HG02870 (cell line): ENCODE data around the gene GALNT14.

Source experiments
- ATAC-seq: cut with Tn5 transposase; IDR thresholded peaks from one replicate; pipeline ENCODE4 v1.9.1; 2021; ENCODE audit warnings: mild to moderate bottlenecking, moderate library complexity; ENCODE audit not compliant: unreplicated experiment

Gene GALNT14

GRCh38 chr2:31018280-31018679 is 120.0 kb downstream of the GALNT14 start:
- no peak for ATAC-seq

- no peak for ATAC-seq
These were observed 121.6 kb downstream of the GALNT14 start for GRCh38 chr2:31016648-31017047.

GRCh38 chr2:31014516-31014915 is 123.7 kb downstream of the GALNT14 start:
- no peak for ATAC-seq

- ATAC-seq, result no peak
These were observed 124.9 kb downstream of the GALNT14 start for GRCh38 chr2:31013301-31013700.

GRCh38 chr2:31012406-31012805 is 125.8 kb downstream of the GALNT14 start:
- ATAC-seq, result no peak

- no peak for ATAC-seq
These were observed 126.7 kb downstream of the GALNT14 start for GRCh38 chr2:31011587-31011986.

GRCh38 chr2:31008561-31009114 is 129.6 kb downstream of the GALNT14 start:
- ATAC-seq, result no peak

GRCh38 chr2:31004257-31004656 is 134.0 kb downstream of the GALNT14 start:
- no peak for ATAC-seq

GRCh38 chr2:31003749-31004148 is 134.5 kb downstream of the GALNT14 start:
- ATAC-seq, result no peak

GRCh38 chr2:31002537-31003150 is 135.6 kb downstream of the GALNT14 start:
- no peak for ATAC-seq

- no peak for ATAC-seq
These were observed 137.3 kb downstream of the GALNT14 start for GRCh38 chr2:31000970-31001369.

GRCh38 chr2:30998672-30999071 is 139.6 kb downstream of the GALNT14 start:
- no peak for ATAC-seq

GRCh38 chr2:30997979-30998378 is 140.3 kb downstream of the GALNT14 start:
- ATAC-seq, result no peak

GRCh38 chr2:30994227-30995056 is 143.8 kb downstream of the GALNT14 start:
- ATAC-seq, result no peak

- ATAC-seq, result no peak
These were observed 145.5 kb downstream of the GALNT14 start for GRCh38 chr2:30992781-30993180.

- no peak for ATAC-seq
These were observed 147.6 kb downstream of the GALNT14 start for GRCh38 chr2:30990671-30991070.

- ATAC-seq, result no peak
These were observed 148.1 kb downstream of the GALNT14 start for GRCh38 chr2:30990176-30990575.

GRCh38 chr2:30989746-30990145 is 148.5 kb downstream of the GALNT14 start:
- no peak for ATAC-seq

GRCh38 chr2:30987566-30987965 is 150.7 kb downstream of the GALNT14 start:
- ATAC-seq, result no peak

- ATAC-seq, result no peak
These were observed 152.0 kb downstream of the GALNT14 start for GRCh38 chr2:30986231-30986580.

GRCh38 chr2:30985493-30986230 is 152.6 kb downstream of the GALNT14 start:
- ATAC-seq, result no peak

GRCh38 chr2:30984148-30984547 is 154.1 kb downstream of the GALNT14 start:
- no peak for ATAC-seq
